Putamen (tissue), 1 donor: ENCODE measurements around the gene FIZ1.
A peak's percentile ranks its signal among the peaks of the same experiment; 100 is the strongest.

ENCODE experiments used
- DNase-seq: peaks from one replicate; pipeline ENCODE4 v3.0.0-alpha.2; 2016; ENCODE audit warnings: low spot score

The FIZ1 gene

DNA sequence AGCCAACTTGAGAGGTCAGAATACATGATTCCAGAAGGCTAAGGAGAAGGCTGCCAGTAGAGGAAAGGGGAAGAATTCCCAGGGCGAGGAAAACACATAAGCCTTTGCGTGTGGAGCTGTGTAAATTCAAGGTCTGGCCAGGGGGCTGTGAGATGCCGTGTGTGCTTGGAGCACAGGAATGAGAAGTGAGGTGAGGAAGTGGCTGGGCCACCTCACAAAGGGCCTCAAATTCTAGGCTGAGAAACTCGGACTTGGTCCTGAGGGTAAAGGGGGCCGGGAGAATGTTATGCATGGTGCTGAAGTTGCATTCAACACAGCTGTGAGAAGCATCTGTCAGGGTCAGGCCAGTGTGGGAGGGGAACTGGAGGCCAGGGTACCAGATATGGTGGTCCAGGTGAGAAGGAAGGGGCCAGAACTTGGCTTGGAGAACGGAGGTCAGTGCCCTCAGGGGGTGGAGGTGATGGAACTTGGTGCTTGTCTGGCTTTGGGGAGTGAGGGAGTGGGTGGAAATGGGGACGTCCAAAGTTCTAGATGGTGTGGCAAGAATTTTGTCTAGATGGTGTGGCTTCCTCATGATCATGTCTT, 36.6 kb upstream of the FIZ1 start:
- no peak for DNase-seq

- no peak for DNase-seq
Measured at GRCh38 chr19:55635334-55635717, 36.0 kb upstream of the FIZ1 start.

GRCh38 chr19:55633861-55634260, 34.5 kb upstream of the FIZ1 start:
- no peak for DNase-seq

GRCh38 chr19:55632463-55632834, 33.1 kb upstream of the FIZ1 start:
- DNase-seq, result peak; percentile 86

- DNase-seq, result no peak
Measured at GRCh38 chr19:55626350-55626749, 27.0 kb upstream of the FIZ1 start.

GRCh38 chr19:55625004-55625326, 25.6 kb upstream of the FIZ1 start:
- no peak for DNase-seq

DNA sequence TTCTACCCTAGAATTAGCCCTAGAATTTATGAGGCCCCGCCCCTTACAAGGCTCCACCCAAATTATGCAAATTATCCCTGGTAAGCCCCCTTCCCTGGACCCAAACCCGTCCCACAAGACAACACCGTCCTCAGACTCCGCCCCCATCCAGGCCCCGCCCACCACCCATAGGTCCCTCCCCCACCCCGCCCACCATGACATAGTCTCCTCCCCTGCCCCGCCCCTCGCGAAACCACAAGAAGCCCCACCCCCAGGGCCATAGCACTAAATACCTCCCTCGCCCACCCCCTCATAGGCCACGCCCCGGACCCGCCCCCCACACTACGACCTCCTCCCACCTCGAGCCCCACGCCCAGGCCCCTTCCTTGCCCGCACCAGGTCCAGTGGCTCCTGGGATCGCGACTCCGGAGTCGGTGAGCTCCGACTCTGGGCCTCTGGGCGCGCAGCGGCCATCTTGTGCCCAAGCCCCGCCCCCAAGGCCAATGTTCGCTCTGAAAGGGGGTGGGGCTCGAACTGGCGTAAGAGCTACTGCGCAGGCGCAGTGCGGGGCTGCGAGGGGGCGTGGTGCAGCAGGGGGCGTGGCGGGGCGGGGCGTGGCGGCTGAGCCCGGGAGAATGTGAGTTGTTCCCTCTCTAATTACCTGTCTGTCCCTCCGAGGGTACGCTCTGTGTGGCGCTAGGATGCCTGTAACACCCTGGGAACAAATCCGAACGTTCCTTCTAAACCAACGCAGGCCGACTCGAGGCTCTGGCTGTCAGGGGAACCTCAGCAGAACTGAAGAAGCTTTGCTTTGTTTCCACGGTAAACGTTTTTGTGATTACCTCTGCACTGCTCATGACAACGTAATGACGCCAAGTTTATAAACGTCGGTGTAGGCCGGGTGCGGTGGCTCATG, 25.0 kb upstream of the FIZ1 start, which contains the start of gene ZNF784:
Gene ZNF784 (minus strand): TSS at position 458 of the 895 bp plus-strand sequence. CDS start 5 bp downstream, at position 453.
- peak; percentile 91 for DNase-seq

DNA sequence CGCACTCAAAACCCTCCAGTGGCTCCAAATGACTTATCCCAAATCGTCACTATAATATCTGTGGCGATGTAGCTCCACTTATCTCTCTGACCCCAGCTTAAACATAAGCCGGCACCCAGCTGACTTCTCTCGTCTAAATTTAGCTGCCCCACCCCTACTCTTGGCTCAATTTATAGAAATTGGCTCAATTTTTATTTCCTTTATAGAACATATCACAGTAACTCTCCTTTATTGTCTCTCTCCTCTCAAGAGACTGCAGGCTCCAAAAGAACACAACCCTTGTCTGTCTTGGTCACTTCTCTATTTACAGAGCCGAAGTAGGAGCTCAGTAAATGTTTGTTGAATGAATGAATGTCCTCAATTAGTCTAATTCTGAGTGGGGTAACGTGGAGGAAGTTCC, 24.2 kb upstream of the FIZ1 start:
- DNase-seq, result no peak

- DNase-seq, result no peak
Measured at GRCh38 chr19:55623130-55623529, 23.8 kb upstream of the FIZ1 start.

DNA sequence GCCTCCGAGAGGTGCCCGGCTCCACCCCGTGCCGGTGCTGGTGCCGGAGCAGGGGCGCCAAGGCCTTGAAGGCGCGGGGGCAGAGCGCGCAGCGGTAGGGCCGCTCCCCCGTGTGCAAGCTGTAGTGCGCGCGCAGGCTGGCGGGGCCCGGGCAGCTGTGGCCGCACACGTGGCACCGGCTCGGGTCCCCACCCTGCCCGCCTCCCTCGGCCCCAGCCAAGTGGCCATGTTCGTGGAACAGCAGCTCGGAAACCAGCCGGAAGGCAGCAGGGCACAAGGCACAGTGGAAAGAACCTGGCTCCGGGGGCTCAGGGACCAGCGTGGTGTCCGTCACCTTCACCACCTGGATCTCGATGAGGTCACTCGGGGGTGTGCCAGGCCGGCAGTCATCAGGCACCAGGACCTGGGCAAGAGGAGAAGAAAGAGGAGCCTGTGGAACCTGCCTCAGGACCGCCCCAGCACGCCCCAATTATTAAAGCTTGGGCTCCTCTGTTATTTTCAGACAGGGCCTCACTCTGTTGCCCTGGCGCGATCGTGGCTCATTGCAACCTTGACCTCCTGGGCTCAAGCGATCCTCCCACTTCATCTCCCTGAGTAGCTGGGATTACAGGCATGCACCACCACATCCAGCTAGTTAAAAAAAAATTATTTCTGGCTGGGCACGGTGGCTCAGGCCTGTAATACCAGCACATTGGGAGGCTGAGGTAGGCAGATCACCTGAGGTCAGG, 23.1 kb upstream of the FIZ1 start:
- no peak for DNase-seq

GRCh38 chr19:55621673-55622231, 22.4 kb upstream of the FIZ1 start:
- no peak for DNase-seq

- no peak for DNase-seq
Measured at GRCh38 chr19:55621205-55621672, 21.9 kb upstream of the FIZ1 start.

DNA sequence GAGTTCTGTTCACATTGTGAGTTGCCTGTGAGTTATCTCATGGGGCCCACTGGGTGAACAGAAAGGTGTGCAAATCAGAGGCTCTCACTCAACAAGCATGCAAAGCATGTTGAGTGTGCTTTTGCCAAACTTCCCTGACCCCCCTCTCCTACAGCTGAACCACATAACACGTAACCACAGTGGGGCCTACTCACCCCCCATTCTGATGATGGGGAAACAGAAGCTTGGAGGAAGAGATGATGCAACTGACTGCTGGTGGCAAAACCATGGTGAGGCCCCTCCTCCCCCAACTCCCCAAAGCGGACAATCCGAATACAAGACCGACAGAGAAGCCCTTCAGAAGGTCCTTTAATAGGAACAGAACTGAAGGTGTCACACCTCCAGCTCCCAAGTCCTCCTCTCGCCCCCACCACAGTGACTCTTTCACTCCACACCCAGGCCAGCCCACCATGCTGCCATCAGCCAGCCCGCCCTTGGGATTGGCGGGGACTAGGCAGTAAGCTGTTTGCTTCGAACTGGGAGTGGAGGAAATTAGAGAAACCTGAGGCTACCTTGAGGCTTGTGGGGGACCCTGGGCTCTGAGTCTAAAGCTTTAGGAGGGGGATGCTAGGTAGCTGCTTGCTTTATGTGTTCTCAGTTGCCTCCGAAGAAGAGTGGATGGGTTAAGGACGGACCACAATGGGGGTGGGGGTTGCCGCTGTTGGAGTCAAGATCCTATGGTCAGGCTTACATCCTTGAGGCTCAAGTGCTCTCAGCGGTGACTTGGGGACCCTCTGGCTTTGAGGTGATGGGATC, 21.3 kb upstream of the FIZ1 start:
- DNase-seq, result no peak

GRCh38 chr19:55619286-55619685, 20.0 kb upstream of the FIZ1 start:
- no peak for DNase-seq

DNA sequence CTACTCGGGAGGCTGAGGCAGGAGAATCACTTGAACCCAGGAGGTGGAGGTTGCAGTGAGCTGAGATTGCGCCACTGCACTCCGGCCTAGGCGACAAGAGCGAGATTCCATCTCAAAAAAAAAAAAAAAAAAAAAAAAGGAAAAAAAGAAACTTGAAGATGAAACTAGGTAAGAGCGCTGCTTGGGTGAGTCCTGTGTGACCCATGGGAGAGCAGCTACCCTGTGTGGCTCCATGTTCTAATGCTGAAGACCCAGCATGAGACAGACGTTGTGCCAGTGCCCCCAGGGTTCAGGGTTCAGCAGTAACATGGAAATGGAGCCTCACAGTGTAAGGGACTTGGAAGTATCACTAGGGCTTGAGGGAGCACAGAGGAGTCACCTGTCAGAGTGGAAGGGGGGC, 19.1 kb upstream of the FIZ1 start:
- DNase-seq, result no peak

GRCh38 chr19:55617426-55617825, 18.1 kb upstream of the FIZ1 start:
- no peak for DNase-seq

- DNase-seq, result no peak
Measured at GRCh38 chr19:55616395-55616875, 17.1 kb upstream of the FIZ1 start.

DNA sequence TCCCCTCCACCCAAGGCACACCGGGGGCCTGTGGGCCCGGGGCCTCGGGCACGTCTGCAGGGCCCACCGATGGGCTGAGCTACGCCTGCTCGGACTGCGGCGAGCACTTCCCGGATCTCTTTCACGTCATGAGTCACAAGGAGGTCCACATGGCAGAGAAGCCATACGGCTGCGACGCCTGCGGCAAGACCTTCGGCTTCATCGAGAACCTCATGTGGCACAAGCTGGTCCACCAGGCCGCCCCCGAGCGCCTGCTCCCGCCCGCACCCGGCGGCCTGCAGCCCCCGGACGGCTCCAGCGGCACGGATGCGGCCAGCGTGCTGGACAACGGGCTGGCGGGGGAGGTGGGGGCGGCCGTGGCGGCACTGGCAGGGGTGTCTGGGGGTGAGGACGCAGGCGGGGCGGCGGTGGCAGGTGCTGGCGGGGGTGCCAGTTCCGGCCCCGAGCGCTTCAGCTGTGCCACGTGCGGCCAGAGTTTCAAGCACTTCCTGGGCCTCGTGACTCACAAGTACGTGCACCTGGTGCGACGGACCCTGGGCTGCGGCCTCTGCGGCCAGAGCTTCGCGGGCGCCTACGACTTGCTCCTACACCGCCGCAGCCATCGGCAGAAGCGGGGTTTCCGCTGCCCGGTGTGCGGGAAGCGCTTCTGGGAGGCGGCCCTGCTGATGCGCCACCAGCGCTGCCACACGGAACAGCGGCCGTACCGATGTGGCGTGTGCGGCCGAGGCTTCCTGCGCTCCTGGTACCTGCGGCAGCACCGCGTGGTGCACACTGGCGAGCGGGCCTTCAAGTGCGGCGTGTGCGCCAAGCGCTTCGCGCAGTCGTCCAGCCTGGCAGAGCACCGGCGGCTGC, 16.5 kb upstream of the FIZ1 start:
- DNase-seq, result no peak

DNA sequence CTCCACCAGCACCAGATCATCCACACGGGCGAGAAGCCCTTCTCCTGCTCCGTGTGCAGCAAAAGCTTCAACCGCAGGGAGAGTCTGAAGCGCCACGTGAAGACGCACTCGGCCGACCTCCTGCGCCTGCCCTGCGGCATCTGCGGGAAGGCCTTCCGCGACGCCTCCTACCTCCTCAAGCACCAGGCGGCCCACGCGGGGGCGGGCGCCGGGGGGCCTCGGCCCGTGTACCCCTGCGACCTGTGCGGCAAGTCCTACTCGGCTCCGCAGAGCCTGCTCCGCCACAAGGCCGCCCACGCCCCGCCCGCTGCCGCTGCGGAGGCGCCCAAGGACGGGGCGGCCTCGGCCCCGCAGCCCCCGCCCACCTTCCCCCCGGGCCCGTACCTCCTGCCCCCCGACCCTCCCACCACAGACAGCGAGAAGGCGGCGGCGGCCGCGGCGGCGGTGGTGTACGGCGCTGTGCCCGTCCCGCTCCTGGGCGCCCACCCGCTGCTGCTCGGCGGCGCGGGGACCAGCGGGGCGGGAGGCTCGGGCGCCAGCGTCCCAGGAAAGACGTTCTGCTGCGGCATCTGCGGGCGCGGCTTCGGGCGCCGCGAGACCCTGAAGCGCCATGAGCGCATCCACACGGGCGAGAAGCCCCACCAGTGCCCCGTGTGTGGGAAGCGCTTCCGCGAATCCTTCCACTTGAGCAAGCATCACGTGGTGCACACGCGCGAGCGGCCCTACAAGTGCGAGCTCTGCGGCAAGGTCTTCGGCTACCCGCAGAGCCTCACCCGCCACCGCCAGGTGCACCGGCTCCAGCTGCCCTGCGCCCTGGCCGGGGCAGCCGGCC, 15.6 kb upstream of the FIZ1 start:
- DNase-seq, result no peak
